ENCODE results near the gene TAB2.
A peak's percentile ranks its signal among the peaks of the same experiment; 100 is the strongest.

TAB2 gene

GRCh38 chr6:149359440-149359839, 41.9 kb downstream of the TAB2 start:
- Mint-ChIP-seq H3K27ac (peak overlapping the region in 1 of 3 experiments; percentile 45), H3K4me1 (peaks cover 33% of the 10 kb centered on the region), H3K9me3 (peaks cover 2% of the 10 kb centered on the region), H3K27me3 (ENCODE audit: low read depth) (no peaks in the 10 kb centered on the region), H3K36me3 (ENCODE audit: low read depth) (peaks cover 28% of the 10 kb centered on the region), H3K4me3 (no peak overlapping the region)
- TF ChIP-seq, protein P1, sequence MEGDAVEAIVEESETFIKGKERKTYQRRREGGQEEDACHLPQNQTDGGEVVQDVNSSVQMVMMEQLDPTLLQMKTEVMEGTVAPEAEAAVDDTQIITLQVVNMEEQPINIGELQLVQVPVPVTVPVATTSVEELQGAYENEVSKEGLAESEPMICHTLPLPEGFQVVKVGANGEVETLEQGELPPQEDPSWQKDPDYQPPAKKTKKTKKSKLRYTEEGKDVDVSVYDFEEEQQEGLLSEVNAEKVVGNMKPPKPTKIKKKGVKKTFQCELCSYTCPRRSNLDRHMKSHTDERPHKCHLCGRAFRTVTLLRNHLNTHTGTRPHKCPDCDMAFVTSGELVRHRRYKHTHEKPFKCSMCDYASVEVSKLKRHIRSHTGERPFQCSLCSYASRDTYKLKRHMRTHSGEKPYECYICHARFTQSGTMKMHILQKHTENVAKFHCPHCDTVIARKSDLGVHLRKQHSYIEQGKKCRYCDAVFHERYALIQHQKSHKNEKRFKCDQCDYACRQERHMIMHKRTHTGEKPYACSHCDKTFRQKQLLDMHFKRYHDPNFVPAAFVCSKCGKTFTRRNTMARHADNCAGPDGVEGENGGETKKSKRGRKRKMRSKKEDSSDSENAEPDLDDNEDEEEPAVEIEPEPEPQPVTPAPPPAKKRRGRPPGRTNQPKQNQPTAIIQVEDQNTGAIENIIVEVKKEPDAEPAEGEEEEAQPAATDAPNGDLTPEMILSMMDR (IDR thresholded peaks at IDR 0.05; ENCODE audit: unreplicated experiment in 3 of 3) = no peak

DNA sequence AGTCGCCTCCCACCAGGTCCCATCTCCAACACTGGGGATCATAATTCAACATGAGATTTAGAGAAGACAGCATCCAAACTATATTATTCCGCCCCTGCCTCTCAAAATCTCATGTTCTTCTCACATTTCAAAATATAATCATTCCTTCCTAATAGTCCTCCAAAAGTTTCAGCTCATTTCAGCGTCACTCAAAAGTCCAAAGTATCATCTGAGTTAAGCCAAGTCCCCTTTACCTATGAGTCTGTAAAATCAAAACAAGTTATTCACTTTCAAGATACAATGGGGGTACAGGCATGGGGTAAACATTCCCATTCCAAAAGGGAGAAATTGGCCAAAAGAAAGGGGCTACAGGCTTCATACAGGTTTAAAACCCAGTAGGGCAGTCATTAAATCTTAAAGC, 43.0 kb downstream of the TAB2 start:
- TF ChIP-seq, protein P1 (IDR thresholded peaks at IDR 0.05; ENCODE audit: unreplicated experiment in 3 of 3) = no peak
- H3K36me3 Mint-ChIP-seq (ENCODE audit: low read depth) = peaks cover 28% of the 10 kb centered on the region
- no peak overlapping the region for H3K4me3 Mint-ChIP-seq
- H3K9me3 Mint-ChIP-seq = peaks cover 2% of the 10 kb centered on the region
- no peak overlapping the region for H3K27ac Mint-ChIP-seq
- peaks cover 37% of the 10 kb centered on the region for H3K4me1 Mint-ChIP-seq
- no peaks in the 10 kb centered on the region for H3K27me3 Mint-ChIP-seq (ENCODE audit: low read depth)

GRCh38 chr6:149362289-149362688, 44.8 kb downstream of the TAB2 start:
- TF ChIP-seq, protein P1 (IDR thresholded peaks at IDR 0.05; ENCODE audit: unreplicated experiment in 3 of 3) = no peak
- Mint-ChIP-seq H3K36me3 (ENCODE audit: low read depth) (peaks cover 28% of the 10 kb centered on the region), H3K27me3 (ENCODE audit: low read depth) (no peaks in the 10 kb centered on the region), H3K4me3 (no peak overlapping the region), H3K9me3 (peaks cover 2% of the 10 kb centered on the region), H3K27ac (no peak overlapping the region), H3K4me1 (peaks cover 37% of the 10 kb centered on the region)

DNA sequence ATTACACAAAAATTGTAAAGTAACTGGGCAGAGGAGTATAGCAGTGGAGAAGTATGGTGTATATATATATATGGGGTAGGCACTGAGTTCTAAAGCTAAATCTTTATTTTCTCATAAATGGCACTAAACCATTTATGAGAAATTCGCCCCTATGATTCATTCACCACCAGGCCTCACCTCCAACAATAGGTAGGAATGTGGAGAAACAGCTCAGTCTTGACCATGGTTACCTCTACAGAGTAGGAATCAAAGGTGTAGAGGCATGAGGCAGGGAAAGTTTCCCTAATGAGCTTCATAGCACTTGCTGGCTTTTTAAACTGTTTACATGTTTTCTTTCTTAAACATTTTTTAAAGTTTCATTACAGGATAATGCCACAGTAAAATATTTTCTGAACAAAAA, 45.6 kb downstream of the TAB2 start:
- no peak overlapping the region for H3K4me3 Mint-ChIP-seq
- H3K27ac Mint-ChIP-seq = no peak overlapping the region
- H3K9me3 Mint-ChIP-seq = peaks cover 2% of the 10 kb centered on the region

DNA sequence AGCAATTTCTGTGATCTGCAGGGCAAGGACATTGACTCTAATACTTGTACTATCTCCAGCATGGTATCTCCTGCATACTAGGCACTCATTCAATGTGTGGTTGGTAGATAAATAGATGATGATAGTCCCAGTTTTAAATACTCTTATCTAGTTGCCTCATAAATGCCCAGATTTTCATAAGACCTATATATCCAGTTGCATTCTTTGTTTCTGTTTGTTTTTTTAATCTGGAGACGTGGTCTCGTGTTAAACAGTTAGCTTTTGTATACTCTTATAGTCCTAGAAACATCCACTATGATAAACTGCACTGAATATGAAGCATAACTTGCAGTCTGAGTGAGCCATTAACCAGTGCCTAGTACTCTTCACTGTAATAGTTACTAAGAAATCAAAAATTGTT, 47.0 kb downstream of the TAB2 start:
- H3K4me1 Mint-ChIP-seq = peaks cover 26% of the 10 kb centered on the region
- H3K27ac Mint-ChIP-seq = no peak overlapping the region
- peaks cover 23% of the 10 kb centered on the region for H3K36me3 Mint-ChIP-seq (ENCODE audit: low read depth)
- H3K9me3 Mint-ChIP-seq = peaks cover 2% of the 10 kb centered on the region
- no peaks in the 10 kb centered on the region for H3K27me3 Mint-ChIP-seq (ENCODE audit: low read depth)
- H3K4me3 Mint-ChIP-seq = no peak overlapping the region
- TF ChIP-seq, protein P1 (IDR thresholded peaks at IDR 0.05; ENCODE audit: unreplicated experiment in 3 of 3) = no peak

More for the DNA sequence above, 45.6 kb downstream of the TAB2 start:
- TF ChIP-seq, protein P1 (IDR thresholded peaks at IDR 0.05; ENCODE audit: unreplicated experiment in 3 of 3) = no peak
- Mint-ChIP-seq H3K27me3 (ENCODE audit: low read depth) (no peaks in the 10 kb centered on the region), H3K36me3 (ENCODE audit: low read depth) (peaks cover 28% of the 10 kb centered on the region), H3K4me1 (peaks cover 37% of the 10 kb centered on the region)

DNA sequence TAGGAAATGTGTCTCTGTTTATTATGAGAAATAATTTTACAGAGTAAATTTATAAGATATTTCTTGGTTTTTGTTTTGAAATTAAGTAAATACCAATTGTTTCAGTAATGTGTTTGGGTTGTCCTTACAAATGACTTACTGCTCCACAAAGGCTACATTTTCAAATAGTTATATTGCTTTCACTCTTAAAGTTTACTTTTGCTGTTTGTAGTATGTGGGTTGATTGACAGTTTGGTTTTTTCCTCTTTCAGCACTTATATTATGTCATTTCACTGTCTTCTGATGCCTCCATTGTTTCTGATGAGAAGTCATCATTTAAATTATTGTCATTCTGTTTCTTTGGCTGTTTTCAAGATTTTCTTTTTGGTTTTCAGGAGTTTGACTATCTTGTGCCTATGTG, 47.7 kb downstream of the TAB2 start:
- peaks cover 24% of the 10 kb centered on the region for H3K36me3 Mint-ChIP-seq (ENCODE audit: low read depth)
- H3K4me1 Mint-ChIP-seq = peaks cover 21% of the 10 kb centered on the region
- H3K4me3 Mint-ChIP-seq = no peak overlapping the region
- TF ChIP-seq, protein P1 (IDR thresholded peaks at IDR 0.05; ENCODE audit: unreplicated experiment in 3 of 3) = no peak
- peaks cover under 1% of the 10 kb centered on the region for H3K9me3 Mint-ChIP-seq
- H3K27me3 Mint-ChIP-seq (ENCODE audit: low read depth) = no peaks in the 10 kb centered on the region
- no peak overlapping the region for H3K27ac Mint-ChIP-seq
